Measurements from ENCODE around the gene PCED1B. TPM values are rescaled to one million over a fixed set of nuclear protein-coding genes. Genes with fewer than 3 reads are reported as not detected.
"Not testable (repeated sequence)": the region's sequence is repeated elsewhere in the genome, so short reads cannot be mapped to it uniquely, and the experiment has no call there.

The PCED1B gene
- total RNA-seq, 2 donors from 2014 or later, result 0.87 to 46.9 TPM

DNA sequence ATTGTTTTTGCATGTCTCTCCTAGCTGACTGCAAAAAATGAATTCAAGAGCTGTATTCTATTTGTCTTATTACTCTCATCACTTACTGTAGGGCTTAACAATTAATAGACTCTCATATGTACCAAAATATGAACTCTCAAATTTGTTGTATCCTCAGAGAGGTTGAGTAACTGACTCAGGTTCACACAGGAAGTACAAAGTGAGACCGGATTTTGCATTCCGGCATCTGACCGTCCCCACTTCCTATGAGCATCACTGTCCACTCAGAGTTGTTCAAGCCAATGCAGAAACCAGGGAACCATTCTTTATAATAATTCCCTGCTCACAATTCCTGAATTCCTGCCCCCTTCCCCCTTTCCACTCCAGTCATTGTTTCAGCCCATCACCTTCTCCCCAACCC is 113.6 kb downstream of the PCED1B start:
- DNase-seq (ENCODE audit: low spot score), result no peak
- Histone ChIP-seq H3K27me3 (replicated peaks; ENCODE audit: insufficient read depth) (no peaks in the 10 kb centered on the region), H3K4me3 (no peak overlapping the region), H3K36me3 (no peaks in the 10 kb centered on the region), H3K27ac (no peak overlapping the region), H3K4me1 (replicated peaks) (no peaks in the 10 kb centered on the region), H3K9me3 (no peaks in the 10 kb centered on the region)
- 91% methylated on average over 3 of the region's 3 CpGs for WGBS
- no peak for TF ChIP-seq POLR2AphosphoS5 (IDR thresholded peaks at IDR 0.05)
- TF ChIP-seq, protein P1, sequence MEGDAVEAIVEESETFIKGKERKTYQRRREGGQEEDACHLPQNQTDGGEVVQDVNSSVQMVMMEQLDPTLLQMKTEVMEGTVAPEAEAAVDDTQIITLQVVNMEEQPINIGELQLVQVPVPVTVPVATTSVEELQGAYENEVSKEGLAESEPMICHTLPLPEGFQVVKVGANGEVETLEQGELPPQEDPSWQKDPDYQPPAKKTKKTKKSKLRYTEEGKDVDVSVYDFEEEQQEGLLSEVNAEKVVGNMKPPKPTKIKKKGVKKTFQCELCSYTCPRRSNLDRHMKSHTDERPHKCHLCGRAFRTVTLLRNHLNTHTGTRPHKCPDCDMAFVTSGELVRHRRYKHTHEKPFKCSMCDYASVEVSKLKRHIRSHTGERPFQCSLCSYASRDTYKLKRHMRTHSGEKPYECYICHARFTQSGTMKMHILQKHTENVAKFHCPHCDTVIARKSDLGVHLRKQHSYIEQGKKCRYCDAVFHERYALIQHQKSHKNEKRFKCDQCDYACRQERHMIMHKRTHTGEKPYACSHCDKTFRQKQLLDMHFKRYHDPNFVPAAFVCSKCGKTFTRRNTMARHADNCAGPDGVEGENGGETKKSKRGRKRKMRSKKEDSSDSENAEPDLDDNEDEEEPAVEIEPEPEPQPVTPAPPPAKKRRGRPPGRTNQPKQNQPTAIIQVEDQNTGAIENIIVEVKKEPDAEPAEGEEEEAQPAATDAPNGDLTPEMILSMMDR (IDR thresholded peaks at IDR 0.05), result no peak
- TF ChIP-seq POLR2A (IDR thresholded peaks at IDR 0.05), result no peak
- intact Hi-C loops (cut with DNase I), result no loop called here

DNA sequence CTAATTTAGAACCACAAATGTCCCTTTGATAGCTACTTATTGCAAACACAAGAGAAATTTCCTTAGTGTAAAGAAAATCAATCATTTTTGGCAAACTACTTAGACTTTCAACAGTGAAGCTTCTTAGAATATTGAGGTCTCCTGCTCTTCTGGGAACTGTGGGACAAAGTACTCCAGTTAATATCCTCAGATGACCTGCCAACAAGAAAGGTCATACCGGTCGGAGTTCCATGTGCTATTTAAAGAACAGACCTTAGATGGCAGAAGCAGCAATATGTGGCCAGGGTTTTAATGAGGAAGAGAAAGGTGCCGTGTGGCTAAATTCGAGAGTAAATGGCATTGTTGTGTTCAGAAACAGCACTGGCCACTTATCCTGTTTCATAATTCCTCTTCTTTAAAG is 115.1 kb downstream of the PCED1B start:
- TF ChIP-seq POLR2AphosphoS5 (IDR thresholded peaks at IDR 0.05), result no peak
- TF ChIP-seq, protein P1 (IDR thresholded peaks at IDR 0.05), result no peak
- no peak for TF ChIP-seq POLR2A (IDR thresholded peaks at IDR 0.05)
- WGBS, result 54% methylated on average over 4 of the region's 4 CpGs
- H3K27ac ChIP-seq, result no peak overlapping the region
- DNase-seq (ENCODE audit: low spot score), result no peak
- intact Hi-C loops (cut with DNase I), result no loop called here
- no peaks in the 10 kb centered on the region for H3K4me1 ChIP-seq (replicated peaks)
- no peaks in the 10 kb centered on the region for H3K36me3 ChIP-seq
- H3K4me3 ChIP-seq, result no peak overlapping the region
- H3K27me3 ChIP-seq (replicated peaks; ENCODE audit: insufficient read depth), result no peaks in the 10 kb centered on the region
- no peaks in the 10 kb centered on the region for H3K9me3 ChIP-seq

DNA sequence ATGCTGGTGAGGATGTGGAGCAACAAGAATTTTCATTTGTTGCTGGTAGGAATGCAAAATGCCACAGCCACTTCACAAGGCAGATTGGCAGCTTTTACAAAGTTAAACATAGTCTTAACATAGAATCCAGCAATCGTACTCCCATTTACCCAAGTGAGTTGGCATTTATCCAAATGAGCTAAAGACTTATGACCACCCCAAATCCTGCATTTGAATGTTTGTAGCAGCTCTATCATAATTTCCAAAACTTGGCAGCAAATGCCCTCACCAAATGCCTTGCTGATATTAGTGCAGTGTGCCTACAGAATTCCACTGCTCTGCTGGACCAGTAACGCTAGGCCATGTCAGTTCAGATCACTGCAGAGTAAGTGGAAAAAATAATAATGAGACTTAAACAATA is 121.0 kb downstream of the PCED1B start:
- H3K4me3 ChIP-seq, result no peak overlapping the region
- no peaks in the 10 kb centered on the region for H3K36me3 ChIP-seq
- H3K27ac ChIP-seq, result no peak overlapping the region
- no peaks in the 10 kb centered on the region for H3K9me3 ChIP-seq
- no peak for DNase-seq (ENCODE audit: low spot score)
- no peaks in the 10 kb centered on the region for H3K4me1 ChIP-seq (replicated peaks)
- WGBS, result 73% methylated on average over 2 of the region's 2 CpGs
- H3K27me3 ChIP-seq (replicated peaks; ENCODE audit: insufficient read depth), result no peaks in the 10 kb centered on the region
- TF ChIP-seq POLR2AphosphoS5 (IDR thresholded peaks at IDR 0.05) (no peak), POLR2A (IDR thresholded peaks at IDR 0.05) (no peak)
- TF ChIP-seq, protein P1 (IDR thresholded peaks at IDR 0.05), result no peak
- intact Hi-C loops (cut with DNase I), result no loop called here

DNA sequence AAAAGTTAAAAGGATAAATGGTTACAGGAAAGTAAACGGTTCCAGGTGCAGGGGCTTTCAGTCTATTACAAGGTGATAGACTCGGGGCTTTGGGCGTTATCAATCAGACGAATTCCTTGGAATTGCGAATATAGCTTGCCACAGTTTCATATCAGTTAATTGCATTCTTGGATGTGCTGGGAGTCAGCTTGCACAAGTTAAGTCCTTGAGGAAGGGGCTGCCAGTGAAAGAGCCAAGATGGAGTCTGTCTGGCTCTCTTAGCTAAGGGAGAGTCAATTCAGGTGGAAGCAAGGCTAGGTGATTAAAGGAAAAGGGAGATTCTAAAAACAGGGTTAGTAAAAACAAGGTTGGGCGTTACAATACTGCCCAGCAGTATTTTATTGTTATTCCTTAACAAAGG is 121.8 kb downstream of the PCED1B start:
- WGBS, result 87% methylated on average over 6 of the region's 6 CpGs
- H3K36me3 ChIP-seq; intact Hi-C loops (cut with DNase I); H3K27ac ChIP-seq; H3K9me3 ChIP-seq; H3K4me1 ChIP-seq (replicated peaks); H3K27me3 ChIP-seq (replicated peaks; ENCODE audit: insufficient read depth); DNase-seq (ENCODE audit: low spot score); H3K4me3 ChIP-seq: not testable (repeated sequence)

DNA sequence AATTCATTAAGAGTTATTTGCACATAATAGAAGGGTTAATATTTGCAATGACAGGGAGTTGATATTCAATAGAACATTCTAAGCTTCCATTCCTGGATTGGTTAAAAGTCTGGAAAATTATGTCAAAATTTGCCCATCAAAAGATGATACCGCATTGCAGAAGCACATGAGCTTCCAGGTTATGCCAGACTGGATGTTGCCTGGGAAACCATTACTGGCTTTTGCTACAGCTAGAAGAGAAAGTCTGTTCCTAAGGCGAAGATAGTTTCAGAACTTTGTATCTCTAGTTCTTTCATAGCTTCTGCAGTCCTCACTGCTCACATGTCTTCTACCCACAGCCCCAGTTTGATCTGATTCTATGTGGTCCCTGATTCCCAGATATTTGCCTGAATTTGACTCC is 122.8 kb downstream of the PCED1B start:
- H3K27ac ChIP-seq, result no peak overlapping the region
- TF ChIP-seq, protein P1 (IDR thresholded peaks at IDR 0.05), result no peak
- no peak for TF ChIP-seq POLR2AphosphoS5 (IDR thresholded peaks at IDR 0.05)
- TF ChIP-seq POLR2A (IDR thresholded peaks at IDR 0.05), result no peak
- WGBS, result 86% methylated on average over 2 of the region's 2 CpGs
- no peaks in the 10 kb centered on the region for H3K4me1 ChIP-seq (replicated peaks)
- H3K4me3 ChIP-seq, result no peak overlapping the region
- no peaks in the 10 kb centered on the region for H3K36me3 ChIP-seq
- intact Hi-C loops (cut with DNase I), result no loop called here
- H3K27me3 ChIP-seq (replicated peaks; ENCODE audit: insufficient read depth), result no peaks in the 10 kb centered on the region
- DNase-seq (ENCODE audit: low spot score), result no peak
- H3K9me3 ChIP-seq, result no peaks in the 10 kb centered on the region
